ENCODE results near the gene CHGA.
A peak's percentile ranks its signal among the peaks of the same experiment; 100 is the strongest.

The CHGA gene

GRCh38 chr14:92922883-92923743 lies at the start of gene CHGA:
Gene CHGA (plus strand): TSS chr14:92923150. CDS start chr14:92923360, 210 bp downstream.
- no peak for DNase-seq (ENCODE audit: low read depth in 2 of 2)

GRCh38 chr14:92874962-92875661 lies 47.8 kb upstream of the CHGA start:
- no peak for DNase-seq (ENCODE audit: low read depth in 2 of 2)

GRCh38 chr14:92877757-92878431 lies 45.1 kb upstream of the CHGA start:
- DNase-seq (ENCODE audit: low read depth in 2 of 2): no peak

GRCh38 chr14:92880351-92880750 lies 42.6 kb upstream of the CHGA start:
- no peak for DNase-seq (ENCODE audit: low read depth in 2 of 2)

GRCh38 chr14:92880851-92881250 lies 42.1 kb upstream of the CHGA start:
- no peak for DNase-seq (ENCODE audit: low read depth in 2 of 2)

GRCh38 chr14:92883066-92883465 lies 39.9 kb upstream of the CHGA start:
- no peak for DNase-seq (ENCODE audit: low read depth in 2 of 2)

GRCh38 chr14:92884410-92884809 lies 38.5 kb upstream of the CHGA start:
- no peak for DNase-seq (ENCODE audit: low read depth in 2 of 2)

- DNase-seq (ENCODE audit: low read depth in 2 of 2): no peak
These were observed 37.5 kb upstream of the CHGA start for GRCh38 chr14:92885279-92886061.

- no peak for DNase-seq (ENCODE audit: low read depth in 2 of 2)
These were observed 36.6 kb upstream of the CHGA start for GRCh38 chr14:92886337-92886736.

GRCh38 chr14:92887157-92887556 lies 35.8 kb upstream of the CHGA start:
- DNase-seq (ENCODE audit: low read depth in 2 of 2): no peak

- DNase-seq (ENCODE audit: low read depth in 2 of 2): no peak
These were observed 34.1 kb upstream of the CHGA start for GRCh38 chr14:92888896-92889295.

- DNase-seq (ENCODE audit: low read depth in 2 of 2): no peak
These were observed 31.9 kb upstream of the CHGA start for GRCh38 chr14:92890830-92891588.

- no peak for DNase-seq (ENCODE audit: low read depth in 2 of 2)
These were observed 30.4 kb upstream of the CHGA start for GRCh38 chr14:92892589-92892988.

- no peak for DNase-seq (ENCODE audit: low read depth in 2 of 2)
These were observed 27.5 kb upstream of the CHGA start for GRCh38 chr14:92895352-92895878.

GRCh38 chr14:92897922-92898565 lies 24.9 kb upstream of the CHGA start:
- peak in 1 of 2 donors; percentile 2 for DNase-seq (ENCODE audit: low read depth in 2 of 2)

GRCh38 chr14:92898566-92899131 lies 24.3 kb upstream of the CHGA start:
- no peak for DNase-seq (ENCODE audit: low read depth in 2 of 2)

GRCh38 chr14:92900660-92901059 lies 22.3 kb upstream of the CHGA start:
- no peak for DNase-seq (ENCODE audit: low read depth in 2 of 2)

GRCh38 chr14:92902191-92902590 lies 20.8 kb upstream of the CHGA start:
- no peak for DNase-seq (ENCODE audit: low read depth in 2 of 2)

- DNase-seq (ENCODE audit: low read depth in 2 of 2): no peak
These were observed 20.2 kb upstream of the CHGA start for GRCh38 chr14:92902726-92903125.

- DNase-seq (ENCODE audit: low read depth in 2 of 2): no peak
These were observed 19.6 kb upstream of the CHGA start for GRCh38 chr14:92903359-92903758.

All from stimulated activated CD4-positive, alpha-beta T cell treated with anti-CD3 and anti-CD28 coated beads, Interleukin-1b, Interleukin-23, amount 100 ng/mL, for 1 hour (primary cell).